Right renal pelvis (tissue), 4 donors: ENCODE results near the gene HSPBAP1. TPM values are rescaled to one million over a fixed set of nuclear protein-coding genes. Genes with fewer than 3 reads are reported as not detected.

Source experiments
- DNase-seq, 4 donors: peaks; one replicate each; pipeline ENCODE4 v3.0.0-alpha.2; 2013; ENCODE audit warnings: low read depth in 4 of 4, low spot score in 3 of 4, missing footprints in 1 of 4
- polyA plus RNA-seq, 4 donors: library from polyadenylated mRNA; unstranded; fragments of 120-200 nt; gene quantifications; one replicate each; pipeline ENCODE4 v1.2.1, GENCODE V29; 2013; ENCODE audit not compliant: insufficient read length in 4 of 4

The HSPBAP1 gene
- polyA plus RNA-seq, 4 donors = 10.3 to 13.5 (median 11.1) TPM

DNA sequence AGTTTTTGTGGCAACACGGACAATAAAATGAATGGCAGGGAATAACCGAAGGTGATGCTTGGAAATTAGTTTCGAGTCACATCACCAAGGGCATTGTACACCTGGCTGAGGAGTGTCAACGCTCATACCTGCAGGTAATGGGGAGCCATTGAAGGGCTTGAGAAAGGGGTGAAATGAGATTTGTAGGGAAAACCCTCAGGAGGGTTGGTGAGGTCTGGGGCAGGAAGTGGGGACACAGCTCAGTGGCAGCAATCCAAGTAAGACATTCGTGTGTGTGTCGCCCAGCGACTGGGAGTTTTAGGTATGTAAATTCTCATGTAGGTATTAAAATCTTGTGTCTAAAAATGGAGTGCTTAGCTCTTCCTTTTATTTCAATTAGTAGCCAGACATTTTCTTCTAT lies 98.7 kb downstream of the HSPBAP1 start:
- no peak for DNase-seq

DNA sequence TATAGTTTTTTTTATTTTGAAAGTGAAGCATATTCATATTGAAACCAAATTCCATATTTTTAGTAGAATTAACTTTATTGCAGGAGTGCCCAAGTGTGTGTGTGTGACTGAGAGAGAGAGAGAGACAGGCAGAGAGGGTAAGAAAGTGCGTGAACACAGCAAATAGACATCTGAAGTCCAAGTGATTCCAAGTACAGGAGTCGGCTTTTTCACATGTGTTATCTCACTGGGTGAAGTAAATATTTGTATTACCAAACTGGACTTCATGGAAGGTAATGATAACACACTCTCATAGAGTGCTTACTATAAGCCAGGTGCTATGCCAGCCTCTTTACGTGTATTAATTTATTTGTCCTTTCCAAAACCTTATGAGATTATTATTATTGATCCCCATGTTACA lies 101.0 kb downstream of the HSPBAP1 start:
- no peak for DNase-seq

DNA sequence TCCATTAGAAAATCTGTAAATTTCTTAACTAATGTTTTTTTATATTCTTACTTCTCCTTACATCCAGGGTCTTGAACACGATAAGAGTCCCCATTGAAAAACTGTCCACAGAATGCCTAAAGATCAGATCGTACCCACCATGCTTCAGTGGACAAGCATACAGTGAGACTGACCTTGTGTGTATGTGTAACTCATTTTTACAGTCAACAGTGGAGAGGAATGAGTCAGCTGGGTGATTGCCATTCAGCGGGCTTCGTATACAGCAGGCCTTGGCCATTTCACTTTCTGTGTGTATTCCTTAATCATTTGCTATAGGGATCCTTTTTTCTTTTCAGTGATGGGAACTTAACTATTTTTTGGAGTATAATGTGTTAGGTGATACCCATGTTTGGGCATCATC lies 102.4 kb downstream of the HSPBAP1 start:
- DNase-seq = no peak

DNA sequence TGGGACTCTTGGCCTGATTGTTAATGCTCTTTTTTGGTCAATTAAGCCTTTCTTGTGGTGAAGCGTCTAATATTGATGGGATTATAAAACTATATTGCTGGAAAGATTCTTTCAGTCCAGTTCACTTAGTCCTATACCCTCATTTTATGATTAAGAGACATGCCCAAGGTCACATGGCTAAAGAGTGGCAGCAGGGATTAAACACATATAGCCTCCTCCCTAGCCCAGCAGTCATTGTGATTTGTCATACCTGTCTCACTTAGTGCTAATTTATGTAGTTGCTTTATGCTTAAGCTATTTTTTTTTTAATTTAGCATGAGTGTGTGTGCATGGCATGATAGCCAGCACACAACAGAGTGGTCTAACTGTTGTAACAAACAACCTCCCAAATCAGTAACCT lies 103.5 kb downstream of the HSPBAP1 start:
- no peak for DNase-seq

Other genes with a start within 250 kb of the HSPBAP1 start
- gene PARP9, start 229.5 kb downstream of the HSPBAP1 start, polyA plus RNA-seq = 10 to 100 TPM; 12.6 to 18.6 (median 17.6) TPM
- 10 to 100 TPM; 11.1 to 16.9 (median 15.1) TPM for gene DTX3L, start 229.5 kb downstream of the HSPBAP1 start, polyA plus RNA-seq
- under 1 TPM; 0.21 to 0.36 (median 0.28) TPM for gene PARP15, start 216.2 kb downstream of the HSPBAP1 start, polyA plus RNA-seq
- 10 to 100 TPM; 19.2 to 30.8 (median 23.1) TPM for gene PARP14, start 113.0 kb downstream of the HSPBAP1 start, polyA plus RNA-seq
- gene SLC49A4, start 1.2 kb upstream of the HSPBAP1 start, polyA plus RNA-seq = 10 to 100 TPM; 15.3 to 16.5 (median 15.9) TPM
- 10 to 100 TPM; 22.3 to 28.5 (median 26.4) TPM for gene SEMA5B, start 233.9 kb upstream of the HSPBAP1 start, polyA plus RNA-seq